ENCODE measurements around the gene FKBP15. TPM values are rescaled to one million over a fixed set of nuclear protein-coding genes. Genes with fewer than 3 reads are reported as not detected.
A peak's percentile ranks its signal among the peaks of the same experiment; 100 is the strongest.

FKBP15 gene
- total and polyA plus RNA-seq, 2 of the 13 experiments (the other 11 are each of a cell fraction or from before 2014, with no cell fraction given) = 12.3 to 18.6 TPM

DNA sequence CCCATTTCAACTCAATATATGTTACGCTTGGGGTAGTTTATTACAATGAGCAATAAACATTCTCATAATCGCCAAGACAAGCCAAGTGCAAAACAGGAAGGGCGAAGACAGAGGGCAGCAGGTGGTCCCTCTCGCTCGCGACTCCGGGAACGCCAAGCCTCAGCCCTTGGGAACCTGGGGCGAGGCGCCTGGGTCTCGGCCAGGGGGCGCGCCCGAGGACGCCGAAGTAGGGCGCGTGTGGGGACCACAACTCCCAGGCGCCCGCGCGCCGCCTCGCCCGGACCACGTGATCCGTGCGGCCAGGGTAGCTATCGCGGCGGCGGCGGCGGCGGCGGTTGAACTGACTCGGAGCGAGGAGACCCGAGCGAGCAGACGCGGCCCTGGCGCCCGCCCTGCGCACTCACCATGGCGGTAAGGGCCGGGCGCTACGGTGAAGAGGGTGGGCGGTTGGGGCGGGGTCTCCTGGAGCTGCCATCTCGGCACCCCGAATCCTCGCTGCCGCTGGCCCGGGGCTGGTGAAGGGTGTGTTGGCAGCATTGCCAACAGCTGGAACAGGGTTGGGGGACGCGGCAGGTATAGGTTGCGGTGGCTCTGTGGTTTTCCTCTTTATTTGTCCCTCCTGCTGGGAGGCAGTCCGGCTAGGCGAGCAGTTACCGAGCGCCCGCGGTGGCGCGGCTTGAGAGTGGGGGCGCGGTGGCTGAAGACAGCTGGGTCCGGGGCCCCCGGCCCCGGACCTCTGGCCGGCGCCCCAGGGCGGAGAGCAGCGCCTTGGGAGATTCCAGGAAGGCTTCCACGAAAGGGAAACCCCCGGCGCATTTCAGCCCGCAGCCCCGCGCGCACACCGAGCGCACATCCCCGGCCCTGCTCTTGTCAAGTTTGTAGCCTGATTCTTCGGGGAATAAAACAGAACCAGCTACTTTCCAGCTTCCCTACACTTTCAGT lies 70.1 kb downstream of the FKBP15 start, which contains the start of gene SLC31A2 (continued):
- no peak for TF ChIP-seq NFRKB (IDR thresholded peaks at IDR 0.05)
- TF ChIP-seq, protein P1, sequence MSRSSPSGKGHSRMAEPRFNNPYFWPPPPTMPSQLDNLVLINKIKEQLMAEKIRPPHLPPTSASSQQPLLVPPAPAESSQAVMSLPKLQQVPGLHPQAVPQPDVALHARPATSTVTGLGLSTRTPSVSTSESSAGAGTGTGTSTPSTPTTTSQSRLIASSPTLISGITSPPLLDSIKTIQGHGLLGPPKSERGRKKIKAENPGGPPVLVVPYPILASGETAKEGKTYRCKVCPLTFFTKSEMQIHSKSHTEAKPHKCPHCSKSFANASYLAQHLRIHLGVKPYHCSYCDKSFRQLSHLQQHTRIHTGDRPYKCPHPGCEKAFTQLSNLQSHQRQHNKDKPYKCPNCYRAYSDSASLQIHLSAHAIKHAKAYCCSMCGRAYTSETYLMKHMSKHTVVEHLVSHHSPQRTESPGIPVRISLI (CRISPR knock-in tag; IDR thresholded peaks at IDR 0.05; ENCODE audit: borderline replicate concordance) = no peak
- no peak for TF ChIP-seq MZF1 (CRISPR knock-in tag; IDR thresholded peaks at IDR 0.05; ENCODE audit: borderline replicate concordance)
- TF ChIP-seq ZNF543 (CRISPR knock-in tag; IDR thresholded peaks at IDR 0.05) = no peak
- TF ChIP-seq, protein P2, sequence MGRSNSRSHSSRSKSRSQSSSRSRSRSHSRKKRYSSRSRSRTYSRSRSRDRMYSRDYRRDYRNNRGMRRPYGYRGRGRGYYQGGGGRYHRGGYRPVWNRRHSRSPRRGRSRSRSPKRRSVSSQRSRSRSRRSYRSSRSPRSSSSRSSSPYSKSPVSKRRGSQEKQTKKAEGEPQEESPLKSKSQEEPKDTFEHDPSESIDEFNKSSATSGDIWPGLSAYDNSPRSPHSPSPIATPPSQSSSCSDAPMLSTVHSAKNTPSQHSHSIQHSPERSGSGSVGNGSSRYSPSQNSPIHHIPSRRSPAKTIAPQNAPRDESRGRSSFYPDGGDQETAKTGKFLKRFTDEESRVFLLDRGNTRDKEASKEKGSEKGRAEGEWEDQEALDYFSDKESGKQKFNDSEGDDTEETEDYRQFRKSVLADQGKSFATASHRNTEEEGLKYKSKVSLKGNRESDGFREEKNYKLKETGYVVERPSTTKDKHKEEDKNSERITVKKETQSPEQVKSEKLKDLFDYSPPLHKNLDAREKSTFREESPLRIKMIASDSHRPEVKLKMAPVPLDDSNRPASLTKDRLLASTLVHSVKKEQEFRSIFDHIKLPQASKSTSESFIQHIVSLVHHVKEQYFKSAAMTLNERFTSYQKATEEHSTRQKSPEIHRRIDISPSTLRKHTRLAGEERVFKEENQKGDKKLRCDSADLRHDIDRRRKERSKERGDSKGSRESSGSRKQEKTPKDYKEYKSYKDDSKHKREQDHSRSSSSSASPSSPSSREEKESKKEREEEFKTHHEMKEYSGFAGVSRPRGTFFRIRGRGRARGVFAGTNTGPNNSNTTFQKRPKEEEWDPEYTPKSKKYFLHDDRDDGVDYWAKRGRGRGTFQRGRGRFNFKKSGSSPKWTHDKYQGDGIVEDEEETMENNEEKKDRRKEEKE (IDR thresholded peaks at IDR 0.05) = no peak
- TF ChIP-seq ZNF10 (CRISPR knock-in tag; IDR thresholded peaks at IDR 0.05; ENCODE audit: borderline replicate concordance, low read depth) = no peak
- peak; percentile 64; the same call in 1 of the 3 replicates for TF ChIP-seq MXI1 (IDR thresholded peaks at IDR 0.05; ENCODE audit: borderline replicate concordance, low read depth, low read length)
- TF ChIP-seq, protein P3, sequence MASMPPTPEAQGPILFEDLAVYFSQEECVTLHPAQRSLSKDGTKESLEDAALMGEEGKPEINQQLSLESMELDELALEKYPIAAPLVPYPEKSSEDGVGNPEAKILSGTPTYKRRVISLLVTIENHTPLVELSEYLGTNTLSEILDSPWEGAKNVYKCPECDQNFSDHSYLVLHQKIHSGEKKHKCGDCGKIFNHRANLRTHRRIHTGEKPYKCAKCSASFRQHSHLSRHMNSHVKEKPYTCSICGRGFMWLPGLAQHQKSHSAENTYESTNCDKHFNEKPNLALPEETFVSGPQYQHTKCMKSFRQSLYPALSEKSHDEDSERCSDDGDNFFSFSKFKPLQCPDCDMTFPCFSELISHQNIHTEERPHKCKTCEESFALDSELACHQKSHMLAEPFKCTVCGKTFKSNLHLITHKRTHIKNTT (CRISPR knock-in tag; IDR thresholded peaks at IDR 0.05) = no peak
- 0 out of 2 replicates have a peak, but pooled peaks have one; percentile 58 for TF ChIP-seq ZKSCAN8 (CRISPR knock-in tag; IDR thresholded peaks at IDR 0.05; ENCODE audit: borderline replicate concordance)
- TF ChIP-seq, protein P4, sequence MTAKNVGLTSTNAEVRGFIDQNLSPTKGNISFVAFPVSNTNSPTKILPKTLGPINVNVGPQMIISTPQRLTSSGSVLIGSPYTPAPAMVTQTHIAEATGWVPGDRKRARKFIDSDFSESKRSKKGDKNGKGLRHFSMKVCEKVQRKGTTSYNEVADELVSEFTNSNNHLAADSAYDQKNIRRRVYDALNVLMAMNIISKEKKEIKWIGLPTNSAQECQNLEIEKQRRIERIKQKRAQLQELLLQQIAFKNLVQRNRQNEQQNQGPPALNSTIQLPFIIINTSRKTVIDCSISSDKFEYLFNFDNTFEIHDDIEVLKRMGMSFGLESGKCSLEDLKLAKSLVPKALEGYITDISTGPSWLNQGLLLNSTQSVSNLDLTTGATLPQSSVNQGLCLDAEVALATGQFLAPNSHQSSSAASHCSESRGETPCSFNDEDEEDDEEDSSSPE (CRISPR knock-in tag; IDR thresholded peaks at IDR 0.05) = peak; percentile 55
- no peak for TF ChIP-seq NCOA2 (CRISPR knock-in tag; IDR thresholded peaks at IDR 0.05)
- TF ChIP-seq, protein P5, sequence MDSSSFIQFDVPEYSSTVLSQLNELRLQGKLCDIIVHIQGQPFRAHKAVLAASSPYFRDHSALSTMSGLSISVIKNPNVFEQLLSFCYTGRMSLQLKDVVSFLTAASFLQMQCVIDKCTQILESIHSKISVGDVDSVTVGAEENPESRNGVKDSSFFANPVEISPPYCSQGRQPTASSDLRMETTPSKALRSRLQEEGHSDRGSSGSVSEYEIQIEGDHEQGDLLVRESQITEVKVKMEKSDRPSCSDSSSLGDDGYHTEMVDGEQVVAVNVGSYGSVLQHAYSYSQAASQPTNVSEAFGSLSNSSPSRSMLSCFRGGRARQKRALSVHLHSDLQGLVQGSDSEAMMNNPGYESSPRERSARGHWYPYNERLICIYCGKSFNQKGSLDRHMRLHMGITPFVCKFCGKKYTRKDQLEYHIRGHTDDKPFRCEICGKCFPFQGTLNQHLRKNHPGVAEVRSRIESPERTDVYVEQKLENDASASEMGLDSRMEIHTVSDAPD (CRISPR knock-in tag; IDR thresholded peaks at IDR 0.05) = 0 out of 2 replicates have a peak, but pooled peaks have one; percentile 25
- TF ChIP-seq NR2F1 (CRISPR knock-in tag; IDR thresholded peaks at IDR 0.05) = no peak
- no peak for TF ChIP-seq ZC3H4 (CRISPR knock-in tag; IDR thresholded peaks at IDR 0.05; ENCODE audit: borderline replicate concordance)
- peak; percentile 76 for TF ChIP-seq XRCC5 (optimal IDR thresholded peaks at IDR 0.05; ENCODE audit: low read length)
- TF ChIP-seq ZSCAN31 (CRISPR knock-in tag; IDR thresholded peaks at IDR 0.05; ENCODE audit: low read depth) = no peak
- no peak for TF ChIP-seq KLF13 (CRISPR knock-in tag; IDR thresholded peaks at IDR 0.05)
- peak; percentile 73; the same call in 1 of the 2 replicates for TF ChIP-seq ZNF83 (CRISPR knock-in tag; IDR thresholded peaks at IDR 0.05; ENCODE audit: borderline replicate concordance)
- TF ChIP-seq ZNF546 (CRISPR knock-in tag; conservative IDR thresholded peaks at IDR 0.05) = no peak
- TF ChIP-seq ZNF441 (CRISPR knock-in tag; IDR thresholded peaks at IDR 0.05; ENCODE audit: borderline replicate concordance) = peak; percentile 70; the same call in 1 of the 2 replicates
- peak; percentile 54 for TF ChIP-seq ISL2 (CRISPR knock-in tag; IDR thresholded peaks at IDR 0.05)

Data from HepG2 (cell line).